Muscle of back (tissue), 11 donors: ENCODE results near the gene RALBP1. TPM values are rescaled to one million over a fixed set of nuclear protein-coding genes. Genes with fewer than 3 reads are reported as not detected.

Experiments
- DNase-seq, 3 donors: peaks; one replicate each; pipeline versions ENCODE4 v3.0.0 to v3.0.0-alpha.2; 2013
- polyA plus RNA-seq, 10 donors: library from polyadenylated mRNA; unstranded; fragments of 120-200 nt; gene quantifications; one replicate each; pipeline ENCODE4 v1.2.1, GENCODE V29; 2013; ENCODE audit not compliant: insufficient read length in 10 of 10

The RALBP1 gene
- polyA plus RNA-seq, 10 donors: 35.8 to 53.3 (median 42.9) TPM

GRCh38 chr18:9586814-9587213 lies 111.5 kb downstream of the RALBP1 start:
- no peak for DNase-seq

Other genes with a start within 250 kb of the RALBP1 start
- gene TWSG1, start 140.7 kb upstream of the RALBP1 start, polyA plus RNA-seq: 100 to 1,000 TPM in 1 of 10 donors, 10 to 100 TPM in 9; 49.9 to 102 (median 68.1) TPM
- gene PPP4R1, start 139.0 kb downstream of the RALBP1 start, polyA plus RNA-seq: 10 to 100 TPM; 49.2 to 77.4 (median 62.0) TPM
- gene RAB31, start 232.8 kb downstream of the RALBP1 start, polyA plus RNA-seq: 10 to 100 TPM; 27.0 to 37.1 (median 33.2) TPM